H9 (cell line): Measurements from ENCODE around the gene TBXA2R. TPM values are rescaled to one million over a fixed set of nuclear protein-coding genes. Genes with fewer than 3 reads are reported as not detected.

Experiments
- DNase-seq: peaks from one replicate; pipeline ENCODE4 v3.0.0-alpha.2; 2017
- H2AFZ ChIP-seq: one replicate; pipeline ENCODE4 v1.6.1; 2013; ENCODE audit warnings: mild to moderate bottlenecking, low read length, control low read depth, moderate library complexity
- H2AK5ac ChIP-seq: 2 replicates; pipeline ENCODE4 v1.6.1; 2013; ENCODE audit warnings: low read length, control low read depth, mixed read lengths; ENCODE audit not compliant: insufficient read length
- H2BK120ac ChIP-seq: one replicate; pipeline ENCODE4 v1.6.1; 2013; ENCODE audit warnings: low read depth, mild to moderate bottlenecking, low read length, control low read depth, inconsistent platforms; ENCODE audit not compliant: poor library complexity, severe bottlenecking
- H2BK12ac ChIP-seq: 2 replicates; pipeline ENCODE4 v1.6.1; 2013; ENCODE audit warnings: low read length, control low read depth, mixed read lengths, low read depth; ENCODE audit not compliant: insufficient read length
- H2BK15ac ChIP-seq: 2 replicates; pipeline ENCODE4 v1.6.1; 2013; ENCODE audit warnings: low read depth, low read length, control low read depth
- H2BK20ac ChIP-seq: one replicate; pipeline ENCODE4 v1.6.1; 2013; ENCODE audit warnings: low read depth, mild to moderate bottlenecking, low read length, control low read depth, inconsistent platforms; ENCODE audit not compliant: poor library complexity, severe bottlenecking
- H2BK5ac ChIP-seq: 2 replicates; pipeline ENCODE4 v1.6.1; 2013; ENCODE audit warnings: low read length, control low read depth, mixed read lengths; ENCODE audit not compliant: insufficient read length
- H3K14ac ChIP-seq: 2 replicates; pipeline ENCODE4 v1.6.1; 2013; ENCODE audit warnings: low read length, control low read depth; ENCODE audit not compliant: insufficient read depth
- H3K18ac ChIP-seq: 2 replicates; pipeline ENCODE4 v1.6.1; 2013; ENCODE audit warnings: low read depth, mild to moderate bottlenecking, mixed read lengths, low read length, control low read depth; ENCODE audit not compliant: insufficient read length
- H3K23ac ChIP-seq: 2 replicates; pipeline ENCODE4 v1.6.1; 2013; ENCODE audit warnings: low read length, control low read depth, mixed read lengths, low read depth; ENCODE audit not compliant: insufficient read length
- H3K23me2 ChIP-seq: 2 replicates; pipeline ENCODE4 v1.6.1; 2013; ENCODE audit warnings: low read depth, mild to moderate bottlenecking, mixed read lengths, low read length, control low read depth; ENCODE audit not compliant: insufficient read length, poor library complexity, severe bottlenecking
- H3K27ac ChIP-seq: 2 replicates; pipeline ENCODE4 v1.5.1; 2013; ENCODE audit warnings: low read length, control low read depth, mixed read lengths, low read depth; ENCODE audit not compliant: insufficient read length
- H3K27me3 ChIP-seq: 2 replicates; pipeline ENCODE4 v1.6.1; 2013; ENCODE audit warnings: low read length, control low read depth, inconsistent platforms; ENCODE audit not compliant: insufficient read depth
- H3K4ac ChIP-seq: 2 replicates; pipeline ENCODE4 v1.6.1; 2013; ENCODE audit warnings: low read depth, mild to moderate bottlenecking, control low read depth, inconsistent platforms, low read length, moderate library complexity
- H3K4me1 ChIP-seq: 2 replicates; pipeline ENCODE4 v1.6.1; 2013; ENCODE audit warnings: low read length, control low read depth, inconsistent platforms; ENCODE audit not compliant: insufficient read depth
- H3K4me2 ChIP-seq: 2 replicates; pipeline ENCODE4 v1.6.1; 2013; ENCODE audit warnings: low read length, control low read depth, mixed read lengths; ENCODE audit not compliant: insufficient read length, insufficient read depth
- H3K56ac ChIP-seq: 2 replicates; pipeline ENCODE4 v1.6.1; 2013; ENCODE audit warnings: low read depth, mild to moderate bottlenecking, mixed read lengths, low read length, control low read depth; ENCODE audit not compliant: insufficient read length
- H3K79me1 ChIP-seq: 2 replicates; pipeline ENCODE4 v1.6.1; 2013; ENCODE audit warnings: low read depth, mild to moderate bottlenecking, moderate library complexity, low read length, control low read depth, inconsistent platforms; ENCODE audit not compliant: insufficient read depth, poor library complexity, severe bottlenecking
- H3K79me2 ChIP-seq: 2 replicates; pipeline ENCODE4 v1.6.1; 2013; ENCODE audit warnings: low read length, control low read depth, inconsistent platforms; ENCODE audit not compliant: insufficient read depth
- H3K9ac ChIP-seq: 2 replicates; pipeline ENCODE4 v1.6.1; 2013; ENCODE audit warnings: low read length, control low read depth, mixed read lengths; ENCODE audit not compliant: insufficient read length; ENCODE audit errors: extremely low read depth
- H3K9me3 ChIP-seq: one replicate; pipeline ENCODE4 v1.6.1; 2013; ENCODE audit warnings: low read depth, low read length, inconsistent platforms; ENCODE audit not compliant: control insufficient read depth
- H3T11ph ChIP-seq: one replicate; pipeline ENCODE4 v1.6.1; 2013; ENCODE audit warnings: mild to moderate bottlenecking, low read length, control low read depth, inconsistent platforms
- H4K20me1 ChIP-seq: one replicate; pipeline ENCODE4 v1.6.1; 2013; ENCODE audit not compliant: control insufficient read depth, insufficient read length, insufficient read depth
- H4K5ac ChIP-seq: 2 replicates; pipeline ENCODE4 v1.6.1; 2013; ENCODE audit warnings: low read depth, mild to moderate bottlenecking, mixed read lengths, low read length, control low read depth; ENCODE audit not compliant: insufficient read length
- H4K8ac ChIP-seq: replicated peaks from 2 replicates; pipeline ENCODE4 v1.6.1; 2013; ENCODE audit warnings: low read length, control low read depth, mixed read lengths, low read depth; ENCODE audit not compliant: insufficient read length
- H4K91ac ChIP-seq: 2 replicates; pipeline ENCODE4 v1.6.1; 2013; ENCODE audit warnings: low read depth, mild to moderate bottlenecking, moderate library complexity, mixed read lengths, low read length, control low read depth; ENCODE audit not compliant: insufficient read length
- H3K27ac Mint-ChIP-seq, 3 experiments: 2 replicates in 2 of 3; 3 replicates in 1 of 3; pipeline ENCODE4 v1.8.0; 2020 to 2021; ENCODE audit warnings: mixed read lengths in 3 of 3, mild to moderate bottlenecking in 1 of 3, moderate library complexity in 1 of 3
- H3K27me3 Mint-ChIP-seq: 2 replicates; pipeline ENCODE4 v1.8.0; 2021; ENCODE audit warnings: low read depth, mild to moderate bottlenecking, moderate library complexity, mixed read lengths
- H3K36me3 Mint-ChIP-seq, 3 experiments: 2 replicates in 2 of 3; 3 replicates in 1 of 3; pipeline ENCODE4 v1.8.0; 2020 to 2021; ENCODE audit warnings: low read depth in 3 of 3, mixed read lengths in 3 of 3; ENCODE audit not compliant: insufficient read depth in 1 of 3
- H3K4me1 Mint-ChIP-seq, 2 experiments: 2 replicates each; pipeline ENCODE4 v1.8.0; 2020; ENCODE audit warnings: mixed read lengths in 2 of 2
- H3K4me3 Mint-ChIP-seq, 2 experiments: 2 replicates in 1 of 2; 3 replicates in 1 of 2; pipeline ENCODE4 v1.8.0; 2020 to 2021; ENCODE audit warnings: mild to moderate bottlenecking in 2 of 2, mixed read lengths in 2 of 2, moderate library complexity in 1 of 2
- H3K9me3 Mint-ChIP-seq, 2 experiments: 2 replicates in 1 of 2; 3 replicates in 1 of 2; pipeline ENCODE4 v1.8.0; 2020; ENCODE audit warnings: mild to moderate bottlenecking in 2 of 2, mixed read lengths in 2 of 2, moderate library complexity in 1 of 2
- WGBS: extraction: QIAGEN DNeasy Blood & Tissue Kit; methylation state at CpG from one replicate; pipeline ENCODE4 v1.1.7; 2013; ENCODE audit warnings: missing lambda C conversion rate, low lambda C conversion rate, mixed read lengths; ENCODE audit not compliant: insufficient read length; ENCODE audit errors: extremely low coverage; 5-methylcytosine and 5-hydroxymethylcytosine counted together
- total RNA-seq: library from RNA; stranded (reverse); gene quantifications from 2 replicates; pipeline ENCODE4 v1.2.1, GENCODE V29; 2021
- TF ChIP-seq, protein P1 (sequence below): fragments of 200-600 bp; sonication (generic); conservative IDR thresholded peaks from 3 replicates; pipeline ENCODE4 v1.8.0; 2021; ENCODE audit warnings: antibody characterized with exemption, mild to moderate bottlenecking

The TBXA2R gene
- total RNA-seq, 1 experiment from 2014 or later = 0.63 TPM

DNA sequence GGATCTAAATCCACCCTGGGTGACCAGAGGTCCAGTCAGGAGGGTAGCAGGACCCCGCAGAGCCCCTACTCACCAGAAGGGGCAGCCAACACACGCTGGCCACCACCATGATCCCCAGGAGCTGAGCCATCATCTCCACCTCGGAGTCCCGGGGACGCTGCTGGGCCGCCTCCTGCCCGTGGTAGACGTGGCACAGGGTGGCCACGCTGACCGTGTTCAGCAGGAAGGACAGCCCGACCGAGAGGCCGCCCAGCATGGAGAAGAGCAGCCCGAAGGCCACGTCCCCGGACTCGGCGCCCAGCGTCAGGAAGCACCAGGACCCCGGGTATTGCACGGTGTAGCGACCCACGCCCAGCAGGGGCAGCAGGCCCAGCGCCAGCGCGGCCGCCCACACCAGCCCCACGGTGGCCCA is 6.9 kb downstream of the TBXA2R start:
- no peak overlapping the region for H2BK20ac ChIP-seq
- no peak overlapping the region for H4K91ac ChIP-seq
- TF ChIP-seq, protein P1, sequence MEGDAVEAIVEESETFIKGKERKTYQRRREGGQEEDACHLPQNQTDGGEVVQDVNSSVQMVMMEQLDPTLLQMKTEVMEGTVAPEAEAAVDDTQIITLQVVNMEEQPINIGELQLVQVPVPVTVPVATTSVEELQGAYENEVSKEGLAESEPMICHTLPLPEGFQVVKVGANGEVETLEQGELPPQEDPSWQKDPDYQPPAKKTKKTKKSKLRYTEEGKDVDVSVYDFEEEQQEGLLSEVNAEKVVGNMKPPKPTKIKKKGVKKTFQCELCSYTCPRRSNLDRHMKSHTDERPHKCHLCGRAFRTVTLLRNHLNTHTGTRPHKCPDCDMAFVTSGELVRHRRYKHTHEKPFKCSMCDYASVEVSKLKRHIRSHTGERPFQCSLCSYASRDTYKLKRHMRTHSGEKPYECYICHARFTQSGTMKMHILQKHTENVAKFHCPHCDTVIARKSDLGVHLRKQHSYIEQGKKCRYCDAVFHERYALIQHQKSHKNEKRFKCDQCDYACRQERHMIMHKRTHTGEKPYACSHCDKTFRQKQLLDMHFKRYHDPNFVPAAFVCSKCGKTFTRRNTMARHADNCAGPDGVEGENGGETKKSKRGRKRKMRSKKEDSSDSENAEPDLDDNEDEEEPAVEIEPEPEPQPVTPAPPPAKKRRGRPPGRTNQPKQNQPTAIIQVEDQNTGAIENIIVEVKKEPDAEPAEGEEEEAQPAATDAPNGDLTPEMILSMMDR = peak; percentile 62
- H2BK120ac ChIP-seq = no peak overlapping the region
- H3K9me3 ChIP-seq = no peaks in the 10 kb centered on the region
- H2BK12ac ChIP-seq = no peak overlapping the region
- H2AFZ ChIP-seq = no peak overlapping the region
- no peaks in the 10 kb centered on the region for H3K79me1 ChIP-seq
- no peak overlapping the region for H3K56ac ChIP-seq
- DNase-seq = peak; percentile 79
- Mint-ChIP-seq H3K4me1 (no peaks in the 10 kb centered on the region), H3K4me3 (no peak overlapping the region), H3K9me3 (peaks cover 0 to 4% of the 10 kb centered on the region in 2 experiments; a peak in 1 of 5 replicates), H3K27ac (no peak overlapping the region), H3K36me3 (no peaks in the 10 kb centered on the region), H3K27me3 (peaks cover 10% of the 10 kb centered on the region)
- no peak overlapping the region for H4K5ac ChIP-seq
- no peak overlapping the region for H2BK5ac ChIP-seq
- no peaks in the 10 kb centered on the region for H3K23me2 ChIP-seq
- no peaks in the 10 kb centered on the region for H3K27me3 ChIP-seq
- H3K9ac ChIP-seq = no peak overlapping the region
- WGBS = no CpG with 5 or more reads among the region's 28 CpGs
- H3K79me2 ChIP-seq = no peaks in the 10 kb centered on the region
- no peak overlapping the region for H3K23ac ChIP-seq
- H3T11ph ChIP-seq = no peak overlapping the region
- no peak overlapping the region for H3K18ac ChIP-seq
- no peak overlapping the region for H3K4me2 ChIP-seq
- no peak overlapping the region for H4K8ac ChIP-seq
- H3K14ac ChIP-seq = no peak overlapping the region
- no peak overlapping the region for H3K27ac ChIP-seq
- no peak overlapping the region for H2BK15ac ChIP-seq
- no peak overlapping the region for H2AK5ac ChIP-seq
- no peaks in the 10 kb centered on the region for H4K20me1 ChIP-seq
- H3K4me1 ChIP-seq = no peaks in the 10 kb centered on the region
- H3K4ac ChIP-seq = no peak overlapping the region
